K562 (cell line): ENCODE data around the gene SHISA6. TPM values are rescaled to one million over a fixed set of nuclear protein-coding genes. Genes with fewer than 3 reads are reported as not detected.

Experiments
- ATAC-seq: fragments of 200-7000 bp; cut with Tn5 transposase; 3 replicates; pipeline ENCODE4 v1.9.1; 2020; ENCODE audit warnings: moderate library complexity
- BruUV-seq: library from RNA; stranded (reverse); fragments of 400-500 nt; replicated peaks from 2 replicates; lab custom pipeline; 2021; lab: Mats Ljungman, UMichigan
- CTCF ChIA-PET: fragments of 300-600 bp; formaldehyde crosslinking; extraction: SDS; loops from one replicate; lab custom pipeline; 2021; ENCODE audit warnings: low intra/inter-chr PET ratio; lab: Yijun Ruan, JAX
- POLR2A ChIA-PET: fragments of 300-600, 350-650 bp; sonication (Branson Sonifier 250); formaldehyde crosslinking; extraction: SDS; loops from one replicate; lab custom pipeline; 2021; ENCODE audit warnings: antibody characterized with exemption, inconsistent platforms; lab: Yijun Ruan, JAX
- DNase-seq, 4 experiments: peaks; one replicate each; pipeline versions ENCODE4 v3.0.0 to v3.0.0-alpha.2; 2011 to 2018; ENCODE audit warnings: low spot score in 3 of 4, mixed read lengths in 3 of 4; ENCODE audit errors: extremely low read depth in 1 of 4
- FAIRE-seq: peaks from 2 replicates; lab custom pipeline; 2011; peaks lifted over from hg19 to GRCh38; lab: Jason Lieb, UNC
- H2AFZ ChIP-seq: 2 replicates; pipeline ENCODE4 v1.6.0; 2011; ENCODE audit warnings: low read depth, low read length, control low read depth, inconsistent platforms
- H3K27ac ChIP-seq: fragments of 200-600 bp; 3 replicates; pipeline ENCODE4 v1.8.0; 2011; ENCODE audit warnings: low read depth, mild to moderate bottlenecking, control low read depth, inconsistent platforms, low read length, moderate library complexity, mixed read lengths; ENCODE audit errors: extremely low read depth
- H3K27me3 ChIP-seq, 2 experiments: fragments of 300-600 bp in 1 of 2; 2 replicates in 1 of 2; 3 replicates in 1 of 2; pipeline versions ENCODE4 v1.6.0 to v1.8.0; 2011; ENCODE audit warnings: inconsistent platforms in 2 of 2, low read length in 2 of 2, mild to moderate bottlenecking in 1 of 2, mixed read lengths in 1 of 2, moderate library complexity in 1 of 2; ENCODE audit not compliant: control insufficient read depth in 2 of 2, insufficient read depth in 2 of 2
- H3K36me3 ChIP-seq: fragments of 300-600 bp; 3 replicates; pipeline ENCODE4 v1.8.0; 2011; ENCODE audit warnings: mild to moderate bottlenecking, low read length, inconsistent platforms; ENCODE audit not compliant: control insufficient read depth, insufficient read depth
- H3K4me1 ChIP-seq, 2 experiments: fragments of 200-600 bp in 1 of 2; replicated peaks in 1 of 2; 2 replicates in 1 of 2; 3 replicates in 1 of 2; pipeline versions ENCODE4 v1.5.1 to v1.8.0; 2011; ENCODE audit warnings: inconsistent platforms in 2 of 2, low read length in 2 of 2, mild to moderate bottlenecking in 1 of 2, mixed read lengths in 1 of 2, moderate library complexity in 1 of 2; ENCODE audit not compliant: control insufficient read depth in 2 of 2, insufficient read depth in 2 of 2
- H3K4me2 ChIP-seq: 2 replicates; pipeline ENCODE4 v1.6.1; 2011; ENCODE audit warnings: low read length, control low read depth, inconsistent platforms, mixed read lengths; ENCODE audit not compliant: insufficient read depth
- H3K4me3 ChIP-seq: fragments of 200-600 bp; sonication (generic), shearing (Covaris generic); 2 replicates; pipeline ENCODE4 v1.5.1; 2016; ENCODE audit warnings: control low read depth, inconsistent platforms
- H3K79me2 ChIP-seq: fragments of 200-600 bp; 3 replicates; pipeline ENCODE4 v1.8.0; 2011; ENCODE audit warnings: low read length, inconsistent platforms; ENCODE audit not compliant: control insufficient read depth, insufficient read depth
- H3K9ac ChIP-seq, 2 experiments: 2 replicates each; pipeline versions ENCODE4 v1.6.0 to v1.6.1; 2011; ENCODE audit warnings: low read depth in 2 of 2, low read length in 2 of 2, control low read depth in 1 of 2, inconsistent platforms in 1 of 2, mild to moderate bottlenecking in 1 of 2, mixed read lengths in 1 of 2; ENCODE audit not compliant: insufficient read depth in 1 of 2
- H3K9me1 ChIP-seq: one replicate; pipeline ENCODE4 v1.6.0; 2011; ENCODE audit warnings: inconsistent platforms, mild to moderate bottlenecking, low read length, moderate library complexity; ENCODE audit not compliant: control insufficient read depth, insufficient read depth
- H3K9me3 ChIP-seq: replicated peaks from 2 replicates; pipeline ENCODE4 v1.5.1; 2011; ENCODE audit warnings: low read depth, low read length, inconsistent platforms; ENCODE audit not compliant: control insufficient read depth, insufficient read depth
- H4K20me1 ChIP-seq: replicated peaks from 2 replicates; pipeline ENCODE4 v1.6.1; 2011; ENCODE audit warnings: low read length, inconsistent platforms, mixed read lengths; ENCODE audit not compliant: control insufficient read depth, insufficient read depth
- ARID1B ChIP-seq: fragments of 450-650 bp; IDR thresholded peaks from 2 replicates; pipeline ENCODE4 v1.6.1; 2016; ENCODE audit warnings: antibody characterized with exemption, mild to moderate bottlenecking, inconsistent platforms
- BRCA1 ChIP-seq, 2 experiments: fragments of 450-650 bp in 1 of 2; sonication (generic) in 1 of 2; formaldehyde crosslinking in 1 of 2; IDR thresholded peaks; 2 replicates each; pipeline versions ENCODE4 v1.5.0 to v1.6.1; 2017 to 2020; ENCODE audit warnings: mild to moderate bottlenecking in 1 of 2, missing genetic modification reagents in 1 of 2
- CSDE1 ChIP-seq, 2 experiments: fragments of 450-650 bp; IDR thresholded peaks; 2 replicates each; pipeline ENCODE4 v1.6.1; 2016; ENCODE audit warnings: mild to moderate bottlenecking in 1 of 2
- CXXC5 ChIP-seq: fragments of 250-450 bp; sonication (Bioruptor Pico); IDR thresholded peaks from 2 replicates; pipeline ENCODE4 v1.8.0; 2022; ENCODE audit warnings: inconsistent platforms, mild to moderate bottlenecking, moderate library complexity
- HMG20A ChIP-seq: fragments of 450-650 bp; formaldehyde crosslinking; conservative IDR thresholded peaks from 2 replicates; pipeline ENCODE4 v1.4.0; 2020; ENCODE audit warnings: mild to moderate bottlenecking, mixed read lengths
- KDM2B ChIP-seq: fragments of 250-450 bp; sonication (Bioruptor Pico); IDR thresholded peaks from 2 replicates; pipeline ENCODE4 v1.8.0; 2021; ENCODE audit warnings: mild to moderate bottlenecking, moderate library complexity
- NELFE ChIP-seq: IDR thresholded peaks from 2 replicates; pipeline ENCODE4 v1.6.1; 2011; ENCODE audit warnings: mild to moderate bottlenecking; ENCODE audit not compliant: insufficient read depth, insufficient read length
- RBM22 ChIP-seq: fragments of 200-400 bp; formaldehyde crosslinking; IDR thresholded peaks from 2 replicates; pipeline ENCODE4 v1.6.1; 2018; ENCODE audit warnings: low read length, low read depth; ENCODE audit not compliant: poor library complexity, severe bottlenecking
- SFPQ ChIP-seq: fragments of 200-400 bp; formaldehyde crosslinking; IDR thresholded peaks from 2 replicates; pipeline ENCODE4 v1.6.1; 2017; ENCODE audit warnings: mild to moderate bottlenecking, low read depth, low read length, moderate library complexity
- SRSF3 ChIP-seq: fragments of 200-400 bp; formaldehyde crosslinking; IDR thresholded peaks from 2 replicates; pipeline ENCODE4 v1.6.1; 2016; ENCODE audit warnings: mild to moderate bottlenecking, low read length, moderate library complexity; ENCODE audit not compliant: insufficient read depth
- TAF9B ChIP-seq: fragments of 450-650 bp; IDR thresholded peaks from 2 replicates; pipeline ENCODE4 v1.6.1; 2018; ENCODE audit warnings: mild to moderate bottlenecking; ENCODE audit not compliant: partially characterized antibody
- ZNF507 ChIP-seq: conservative IDR thresholded peaks from 2 replicates; pipeline ENCODE4 v1.6.1; 2017; ENCODE audit warnings: missing genetic modification characterization, missing compliant biosample characterization
- in situ Hi-C: fragments of 300-500 bp; cut with MboI; formaldehyde crosslinking; loops from 4 replicates; pipeline ENCODE4 v1.15.0; 2018; ENCODE audit warnings: inconsistent platforms, mixed read lengths
- intact Hi-C: fragments of 100-400 bp; cut with micrococcal nuclease; formaldehyde crosslinking; loops from 2 replicates; pipeline ENCODE4 v1.14.2; 2022
- polyA plus RNA-seq, 8 experiments: library from polyadenylated mRNA; depleted of rRNA in 4 of 8; stranded (reverse) in 5 of 8; unstranded in 3 of 8; fragments of >200 nt; fragmentation: Nextera tagmentation in 2 of 8; fragmentation: Illumina TruSeq in 1 of 8; extraction: Ambion mirVana in 2 of 8; extraction: Trizol in 1 of 8; gene quantifications; 2 replicates each; pipeline versions ENCODE4 v1.2.1 to v1.2.3, GENCODE V29; 2011 to 2014; ENCODE audit warnings: inconsistent platforms in 1 of 8, missing spikeins in 1 of 8
- total RNA-seq, 7 experiments: library from RNA; depleted of rRNA in 6 of 7; stranded (reverse); fragments of >200 nt in 6 of 7; fragmentation: Illumina TruSeq in 2 of 7; extraction: Trizol in 2 of 7; gene quantifications; 2 replicates each; pipeline versions ENCODE4 v1.2.1 to v1.2.3, GENCODE V29; 2011 to 2021; ENCODE audit warnings: low replicate concordance in 1 of 7
- TF ChIP-seq, protein P1 (sequence below): fragments of 200-800 bp; sonication (Bioruptor generic); IDR thresholded peaks from 2 replicates; pipeline ENCODE4 v1.6.1; 2017; ENCODE audit warnings: missing genetic modification characterization, missing compliant biosample characterization
- TF ChIP-seq, protein P2 (sequence below): fragments of 450-650 bp; formaldehyde crosslinking; IDR thresholded peaks from 2 replicates; pipeline ENCODE4 v1.4.0; 2022; ENCODE audit warnings: missing genetic modification characterization

The SHISA6 gene
- total and polyA plus RNA-seq, 9 of the 15 experiments (the other 6 are each of a cell fraction or from before 2014, with no cell fraction given): not detected

- TF ChIP-seq KDM2B: no peak
- TF ChIP-seq, all 486 proteins: peak for 0
Observed at GRCh38 chr17:11492511-11492910, 251.5 kb downstream of the SHISA6 start (continued).

DNA sequence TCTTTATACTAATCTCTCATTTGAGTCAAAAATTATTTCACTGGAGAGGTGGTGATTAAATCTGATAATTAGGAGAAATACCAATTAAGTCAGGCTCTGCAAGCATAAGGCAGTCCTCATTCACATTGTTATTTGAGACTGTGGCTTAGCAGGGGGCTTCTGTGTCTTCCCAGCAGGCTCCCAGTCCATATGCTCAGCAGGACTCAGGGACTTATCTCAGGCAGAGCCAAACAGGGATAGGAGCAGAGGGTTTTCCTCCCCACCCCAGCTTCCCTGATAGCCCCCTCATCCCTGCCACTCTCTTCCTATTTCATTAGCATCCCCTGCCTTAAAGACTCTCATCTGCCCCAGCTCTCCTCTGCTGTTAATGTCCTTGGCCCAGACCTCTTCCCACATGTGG, 252.9 kb downstream of the SHISA6 start:
- H3K27me3 ChIP-seq: no peaks in the 10 kb centered on the region
- no peak overlapping the region for H3K4me3 ChIP-seq
- FAIRE-seq (no peak), ATAC-seq (no peak), DNase-seq (no peak)
- no peak for TF ChIP-seq ZNF507 (tag)
- no peak for TF ChIP-seq BRCA1 (IDR thresholded peaks at IDR 0.05)
- no peak for TF ChIP-seq BRCA1 (CRISPR knock-in tag; IDR thresholded peaks at IDR 0.05)
- no peak for TF ChIP-seq CXXC5 (CRISPR knock-in tag)
- TF ChIP-seq SRSF3: no peak
- TF ChIP-seq NELFE: no peak
- no peak for TF ChIP-seq ARID1B
- no peak for TF ChIP-seq CSDE1 (IDR thresholded peaks at IDR 0.05)
- no peak for TF ChIP-seq RBM22
- TF ChIP-seq, protein P1, sequence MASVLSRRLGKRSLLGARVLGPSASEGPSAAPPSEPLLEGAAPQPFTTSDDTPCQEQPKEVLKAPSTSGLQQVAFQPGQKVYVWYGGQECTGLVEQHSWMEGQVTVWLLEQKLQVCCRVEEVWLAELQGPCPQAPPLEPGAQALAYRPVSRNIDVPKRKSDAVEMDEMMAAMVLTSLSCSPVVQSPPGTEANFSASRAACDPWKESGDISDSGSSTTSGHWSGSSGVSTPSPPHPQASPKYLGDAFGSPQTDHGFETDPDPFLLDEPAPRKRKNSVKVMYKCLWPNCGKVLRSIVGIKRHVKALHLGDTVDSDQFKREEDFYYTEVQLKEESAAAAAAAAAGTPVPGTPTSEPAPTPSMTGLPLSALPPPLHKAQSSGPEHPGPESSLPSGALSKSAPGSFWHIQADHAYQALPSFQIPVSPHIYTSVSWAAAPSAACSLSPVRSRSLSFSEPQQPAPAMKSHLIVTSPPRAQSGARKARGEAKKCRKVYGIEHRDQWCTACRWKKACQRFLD (CRISPR knock-in tag): no peak
- TF ChIP-seq SFPQ: no peak
- no peak for TF ChIP-seq HMG20A (CRISPR knock-in tag)
- TF ChIP-seq TAF9B: no peak
- TF ChIP-seq, protein P2, sequence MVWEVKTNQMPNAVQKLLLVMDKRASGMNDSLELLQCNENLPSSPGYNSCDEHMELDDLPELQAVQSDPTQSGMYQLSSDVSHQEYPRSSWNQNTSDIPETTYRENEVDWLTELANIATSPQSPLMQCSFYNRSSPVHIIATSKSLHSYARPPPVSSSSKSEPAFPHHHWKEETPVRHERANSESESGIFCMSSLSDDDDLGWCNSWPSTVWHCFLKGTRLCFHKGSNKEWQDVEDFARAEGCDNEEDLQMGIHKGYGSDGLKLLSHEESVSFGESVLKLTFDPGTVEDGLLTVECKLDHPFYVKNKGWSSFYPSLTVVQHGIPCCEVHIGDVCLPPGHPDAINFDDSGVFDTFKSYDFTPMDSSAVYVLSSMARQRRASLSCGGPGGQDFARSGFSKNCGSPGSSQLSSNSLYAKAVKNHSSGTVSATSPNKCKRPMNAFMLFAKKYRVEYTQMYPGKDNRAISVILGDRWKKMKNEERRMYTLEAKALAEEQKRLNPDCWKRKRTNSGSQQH (CRISPR knock-in tag): no peak
- no peaks in the 10 kb centered on the region for H4K20me1 ChIP-seq
- POLR2A ChIA-PET: no interaction called here
- intact Hi-C loops: no loop called here
- H3K9ac ChIP-seq: no peak overlapping the region
- H3K4me2 ChIP-seq: no peak overlapping the region
- H3K9me3 ChIP-seq: no peaks in the 10 kb centered on the region
- no peaks in the 10 kb centered on the region for H3K79me2 ChIP-seq
- no peaks in the 10 kb centered on the region for H3K36me3 ChIP-seq
- BruUV-seq: no TSS peak
- H2AFZ ChIP-seq: no peak overlapping the region
- no peak overlapping the region for H3K27ac ChIP-seq
- no peaks in the 10 kb centered on the region for H3K9me1 ChIP-seq
- CTCF ChIA-PET: no interaction called here
- H3K4me1 ChIP-seq: no peaks in the 10 kb centered on the region
- in situ Hi-C loops: no loop called here
